ENCODE measurements around the gene COL28A1.
"Not testable (repeated sequence)": the region's sequence is repeated elsewhere in the genome, so short reads cannot be mapped to it uniquely, and the experiment has no call there.

The COL28A1 gene

DNA sequence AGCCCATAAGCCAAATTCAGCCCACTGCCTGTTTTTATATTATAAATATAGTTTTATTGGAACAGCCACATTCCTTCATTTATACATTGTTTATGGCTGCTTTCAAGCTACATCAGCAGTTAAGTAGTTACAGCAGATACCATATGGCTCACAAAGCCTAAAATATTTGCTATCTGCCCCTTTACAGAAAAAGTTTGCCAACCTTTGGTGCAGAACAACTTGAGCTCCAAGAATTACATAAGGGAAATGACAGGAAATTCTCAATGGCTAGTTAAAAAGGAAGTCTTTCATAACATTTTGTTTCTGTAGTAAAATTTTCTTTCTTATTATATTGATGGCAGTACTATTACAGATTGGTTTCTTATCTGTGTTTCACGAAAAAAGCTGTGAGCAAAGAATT is 59.3 kb downstream of the COL28A1 start:
- Histone ChIP-seq H2AFZ (ENCODE audit: low read depth, low read length) (no peak overlapping the region), H3K9ac (ENCODE audit: low read depth, low read length) (no peak overlapping the region), H3K4me3 (ENCODE audit: low read depth in 1 of 2, low read length in 2 of 2) (no peak overlapping the region), H3K4me2 (ENCODE audit: insufficient read depth, low read length) (no peak overlapping the region), H3K4me1 (ENCODE audit: insufficient read depth, low read length) (no peaks in the 10 kb centered on the region), H3K27me3 (ENCODE audit: insufficient read depth, low read length, poor library complexity) (no peaks in the 10 kb centered on the region), H3K36me3 (ENCODE audit: insufficient read depth, low read length) (no peaks in the 10 kb centered on the region), H3K27ac (ENCODE audit: low read length) (no peak overlapping the region), H4K20me1 (ENCODE audit: insufficient read depth, low read length) (no peaks in the 10 kb centered on the region), H3K9me3 (ENCODE audit: insufficient read depth, low read length, severe bottlenecking) (no peaks in the 10 kb centered on the region), H3K79me2 (ENCODE audit: insufficient read depth, low read length) (no peaks in the 10 kb centered on the region)
- ATAC-seq (ENCODE audit: insufficient read depth, low read depth) (no peak), DNase-seq (no peak)
- TF ChIP-seq, protein P1, sequence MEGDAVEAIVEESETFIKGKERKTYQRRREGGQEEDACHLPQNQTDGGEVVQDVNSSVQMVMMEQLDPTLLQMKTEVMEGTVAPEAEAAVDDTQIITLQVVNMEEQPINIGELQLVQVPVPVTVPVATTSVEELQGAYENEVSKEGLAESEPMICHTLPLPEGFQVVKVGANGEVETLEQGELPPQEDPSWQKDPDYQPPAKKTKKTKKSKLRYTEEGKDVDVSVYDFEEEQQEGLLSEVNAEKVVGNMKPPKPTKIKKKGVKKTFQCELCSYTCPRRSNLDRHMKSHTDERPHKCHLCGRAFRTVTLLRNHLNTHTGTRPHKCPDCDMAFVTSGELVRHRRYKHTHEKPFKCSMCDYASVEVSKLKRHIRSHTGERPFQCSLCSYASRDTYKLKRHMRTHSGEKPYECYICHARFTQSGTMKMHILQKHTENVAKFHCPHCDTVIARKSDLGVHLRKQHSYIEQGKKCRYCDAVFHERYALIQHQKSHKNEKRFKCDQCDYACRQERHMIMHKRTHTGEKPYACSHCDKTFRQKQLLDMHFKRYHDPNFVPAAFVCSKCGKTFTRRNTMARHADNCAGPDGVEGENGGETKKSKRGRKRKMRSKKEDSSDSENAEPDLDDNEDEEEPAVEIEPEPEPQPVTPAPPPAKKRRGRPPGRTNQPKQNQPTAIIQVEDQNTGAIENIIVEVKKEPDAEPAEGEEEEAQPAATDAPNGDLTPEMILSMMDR (IDR thresholded peaks at IDR 0.05; ENCODE audit: borderline replicate concordance, extremely low read depth, low read length, poor library complexity, severe bottlenecking), result no peak
- TF ChIP-seq EZH2 (IDR thresholded peaks at IDR 0.05; ENCODE audit: borderline replicate concordance, low read depth, low read length, severe bottlenecking), result no peak

DNA sequence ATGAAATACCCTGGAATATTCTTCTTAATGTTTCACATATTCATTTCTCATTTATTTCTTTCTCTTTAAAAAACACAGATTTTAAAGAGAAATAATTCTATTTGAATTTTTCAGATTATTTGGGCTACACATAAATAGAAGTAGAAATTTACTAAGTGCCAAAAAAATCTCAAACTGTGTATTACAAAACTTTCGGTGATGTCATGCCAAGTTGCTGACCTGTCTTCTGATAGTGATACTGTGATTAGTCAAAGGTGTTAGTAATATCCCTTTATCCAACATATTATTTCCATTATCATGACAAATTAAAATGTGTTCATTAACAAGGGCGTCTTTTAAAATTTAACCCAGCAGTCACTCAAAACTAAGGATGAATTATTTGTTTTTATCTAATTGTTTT is 60.1 kb downstream of the COL28A1 start:
- no peak overlapping the region for H3K4me2 ChIP-seq (ENCODE audit: insufficient read depth, low read length)
- H3K27ac ChIP-seq (ENCODE audit: low read length), result no peak overlapping the region
- no peaks in the 10 kb centered on the region for H3K36me3 ChIP-seq (ENCODE audit: insufficient read depth, low read length)
- no peaks in the 10 kb centered on the region for H3K4me1 ChIP-seq (ENCODE audit: insufficient read depth, low read length)
- no peak overlapping the region for H2AFZ ChIP-seq (ENCODE audit: low read depth, low read length)
- TF ChIP-seq EZH2 (IDR thresholded peaks at IDR 0.05; ENCODE audit: borderline replicate concordance, low read depth, low read length, severe bottlenecking), result no peak
- TF ChIP-seq, protein P1 (IDR thresholded peaks at IDR 0.05; ENCODE audit: borderline replicate concordance, extremely low read depth, low read length, poor library complexity, severe bottlenecking), result no peak
- H3K79me2 ChIP-seq (ENCODE audit: insufficient read depth, low read length), result no peaks in the 10 kb centered on the region
- no peaks in the 10 kb centered on the region for H3K9me3 ChIP-seq (ENCODE audit: insufficient read depth, low read length, severe bottlenecking)
- no peak for ATAC-seq (ENCODE audit: insufficient read depth, low read depth)
- H3K9ac ChIP-seq (ENCODE audit: low read depth, low read length), result no peak overlapping the region
- no peak overlapping the region for H3K4me3 ChIP-seq (ENCODE audit: low read depth in 1 of 2, low read length in 2 of 2)
- no peaks in the 10 kb centered on the region for H3K27me3 ChIP-seq (ENCODE audit: insufficient read depth, low read length, poor library complexity)
- no peaks in the 10 kb centered on the region for H4K20me1 ChIP-seq (ENCODE audit: insufficient read depth, low read length)
- no peak for DNase-seq

DNA sequence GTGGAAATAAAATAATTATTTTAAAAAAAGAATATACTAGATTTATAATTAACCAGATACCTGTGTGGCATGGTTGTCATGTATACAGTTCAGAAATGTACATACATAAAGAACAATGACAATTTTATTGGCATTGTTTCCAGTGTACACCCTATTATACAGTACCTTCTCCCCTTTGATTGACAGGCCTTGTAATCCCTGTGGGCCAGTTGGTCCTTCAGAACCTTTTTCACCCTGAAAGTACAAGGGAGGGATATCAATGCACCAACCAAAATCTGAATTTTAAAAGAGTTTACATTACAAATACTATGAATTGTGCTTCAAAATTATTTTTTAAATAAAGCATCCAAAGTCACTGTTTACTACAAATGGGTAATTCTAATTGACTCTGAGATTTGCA is 61.2 kb downstream of the COL28A1 start:
- H2AFZ ChIP-seq (ENCODE audit: low read depth, low read length), result no peak overlapping the region
- H4K20me1 ChIP-seq (ENCODE audit: insufficient read depth, low read length), result no peaks in the 10 kb centered on the region
- no peaks in the 10 kb centered on the region for H3K36me3 ChIP-seq (ENCODE audit: insufficient read depth, low read length)
- H3K27me3 ChIP-seq (ENCODE audit: insufficient read depth, low read length, poor library complexity), result no peaks in the 10 kb centered on the region
- DNase-seq (no peak), ATAC-seq (ENCODE audit: insufficient read depth, low read depth) (no peak)
- no peak overlapping the region for H3K4me2 ChIP-seq (ENCODE audit: insufficient read depth, low read length)
- no peak overlapping the region for H3K4me3 ChIP-seq (ENCODE audit: low read depth in 1 of 2, low read length in 2 of 2)
- no peak for TF ChIP-seq EZH2 (IDR thresholded peaks at IDR 0.05; ENCODE audit: borderline replicate concordance, low read depth, low read length, severe bottlenecking)
- TF ChIP-seq, protein P1 (IDR thresholded peaks at IDR 0.05; ENCODE audit: borderline replicate concordance, extremely low read depth, low read length, poor library complexity, severe bottlenecking), result no peak
- no peaks in the 10 kb centered on the region for H3K4me1 ChIP-seq (ENCODE audit: insufficient read depth, low read length)
- no peak overlapping the region for H3K9ac ChIP-seq (ENCODE audit: low read depth, low read length)
- H3K79me2 ChIP-seq (ENCODE audit: insufficient read depth, low read length), result no peaks in the 10 kb centered on the region
- H3K9me3 ChIP-seq (ENCODE audit: insufficient read depth, low read length, severe bottlenecking), result no peaks in the 10 kb centered on the region
- H3K27ac ChIP-seq (ENCODE audit: low read length), result no peak overlapping the region

DNA sequence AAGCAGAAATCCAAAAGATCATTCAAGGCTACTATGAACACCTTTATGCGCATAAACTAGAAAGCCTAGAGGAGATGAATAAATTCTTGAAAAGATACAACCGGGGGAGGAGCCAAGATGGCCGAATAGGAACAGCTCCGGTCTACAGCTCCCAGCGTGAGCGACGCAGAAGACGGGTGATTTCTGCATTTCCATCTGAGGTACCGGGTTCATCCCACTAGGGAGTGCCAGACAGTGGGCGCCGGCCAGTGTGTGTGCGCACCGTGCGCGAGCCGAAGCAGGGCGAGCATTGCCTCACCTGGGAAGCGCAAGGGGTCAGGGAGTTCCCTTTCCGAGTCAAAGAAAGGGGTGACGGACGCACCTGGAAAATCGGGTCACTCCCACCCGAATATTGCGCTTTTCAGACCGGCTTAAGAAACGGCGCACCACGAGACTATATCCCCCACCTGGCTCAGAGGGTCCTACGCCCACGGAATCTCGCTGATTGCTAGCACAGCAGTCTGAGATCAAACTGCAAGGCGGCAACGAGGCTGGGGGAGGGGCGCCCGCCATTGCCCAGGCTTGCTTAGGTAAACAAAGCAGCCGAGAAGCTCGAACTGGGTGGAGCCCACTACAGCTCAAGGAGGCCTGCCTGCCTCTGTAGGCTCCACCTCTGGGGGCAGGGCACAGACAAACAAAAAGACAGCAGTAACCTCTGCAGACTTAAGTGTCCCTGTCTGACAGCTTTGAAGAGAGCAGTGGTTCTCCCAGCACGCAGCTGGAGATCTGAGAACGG is 70.5 kb downstream of the COL28A1 start:
- H3K79me2 ChIP-seq (ENCODE audit: insufficient read depth, low read length); DNase-seq; H3K4me3 ChIP-seq (ENCODE audit: low read depth in 1 of 2, low read length in 2 of 2); ATAC-seq (ENCODE audit: insufficient read depth, low read depth); H3K27me3 ChIP-seq (ENCODE audit: insufficient read depth, low read length, poor library complexity); H3K27ac ChIP-seq (ENCODE audit: low read length); H4K20me1 ChIP-seq (ENCODE audit: insufficient read depth, low read length); H3K4me1 ChIP-seq (ENCODE audit: insufficient read depth, low read length); H3K4me2 ChIP-seq (ENCODE audit: insufficient read depth, low read length); H3K9me3 ChIP-seq (ENCODE audit: insufficient read depth, low read length, severe bottlenecking); H2AFZ ChIP-seq (ENCODE audit: low read depth, low read length); H3K9ac ChIP-seq (ENCODE audit: low read depth, low read length); H3K36me3 ChIP-seq (ENCODE audit: insufficient read depth, low read length): not testable (repeated sequence)
